ENCODE results near the gene FGF12.

- TF ChIP-seq, protein P1, sequence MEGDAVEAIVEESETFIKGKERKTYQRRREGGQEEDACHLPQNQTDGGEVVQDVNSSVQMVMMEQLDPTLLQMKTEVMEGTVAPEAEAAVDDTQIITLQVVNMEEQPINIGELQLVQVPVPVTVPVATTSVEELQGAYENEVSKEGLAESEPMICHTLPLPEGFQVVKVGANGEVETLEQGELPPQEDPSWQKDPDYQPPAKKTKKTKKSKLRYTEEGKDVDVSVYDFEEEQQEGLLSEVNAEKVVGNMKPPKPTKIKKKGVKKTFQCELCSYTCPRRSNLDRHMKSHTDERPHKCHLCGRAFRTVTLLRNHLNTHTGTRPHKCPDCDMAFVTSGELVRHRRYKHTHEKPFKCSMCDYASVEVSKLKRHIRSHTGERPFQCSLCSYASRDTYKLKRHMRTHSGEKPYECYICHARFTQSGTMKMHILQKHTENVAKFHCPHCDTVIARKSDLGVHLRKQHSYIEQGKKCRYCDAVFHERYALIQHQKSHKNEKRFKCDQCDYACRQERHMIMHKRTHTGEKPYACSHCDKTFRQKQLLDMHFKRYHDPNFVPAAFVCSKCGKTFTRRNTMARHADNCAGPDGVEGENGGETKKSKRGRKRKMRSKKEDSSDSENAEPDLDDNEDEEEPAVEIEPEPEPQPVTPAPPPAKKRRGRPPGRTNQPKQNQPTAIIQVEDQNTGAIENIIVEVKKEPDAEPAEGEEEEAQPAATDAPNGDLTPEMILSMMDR (IDR thresholded peaks at IDR 0.05), result no peak
- TF ChIP-seq POLR2A (IDR thresholded peaks at IDR 0.05), result no peak
Observed at GRCh38 chr3:192299921-192300320, 427.4 kb downstream of the FGF12 start.
